RWPE2 (cell line): ENCODE results near the gene FBP2.
"Not testable (repeated sequence)": the region's sequence is repeated elsewhere in the genome, so short reads cannot be mapped to it uniquely, and the experiment has no call there.

ENCODE experiments used
- ATAC-seq: fragments of 200-7000 bp; cut with Tn5 transposase; 3 replicates; pipeline ENCODE4 v1.9.1; 2021; ENCODE audit warnings: low read depth
- DNase-seq: peaks from one replicate; pipeline ENCODE4 v3.0.0-alpha.2; 2020; ENCODE audit warnings: low spot score
- H3K27ac ChIP-seq: fragments of 450-650 bp; 2 replicates; pipeline ENCODE4 v1.5.1; 2017; ENCODE audit warnings: mild to moderate bottlenecking; ENCODE audit not compliant: poor library complexity, severe bottlenecking
- H3K27me3 ChIP-seq: fragments of 250-450 bp; sonication (Bioruptor Pico); 2 replicates; pipeline ENCODE4 v1.5.1; 2021; ENCODE audit warnings: mild to moderate bottlenecking, moderate library complexity; ENCODE audit not compliant: insufficient read depth, poor library complexity, severe bottlenecking
- H3K36me3 ChIP-seq: fragments of 250-450 bp; sonication (Bioruptor Pico); 2 replicates; pipeline ENCODE4 v1.5.1; 2020; ENCODE audit warnings: low read depth, mild to moderate bottlenecking, moderate library complexity
- H3K4me1 ChIP-seq: fragments of 250-450 bp; sonication (Bioruptor Pico); 2 replicates; pipeline ENCODE4 v1.5.1; 2021; ENCODE audit warnings: mild to moderate bottlenecking, moderate library complexity; ENCODE audit not compliant: insufficient read depth, poor library complexity, severe bottlenecking
- H3K4me3 ChIP-seq: fragments of 250-450 bp; sonication (Bioruptor Pico); 2 replicates; pipeline ENCODE4 v1.5.1; 2021; ENCODE audit warnings: mild to moderate bottlenecking, moderate library complexity; ENCODE audit not compliant: severe bottlenecking
- H3K9me3 ChIP-seq: fragments of 250-450 bp; sonication (Bioruptor Pico); 2 replicates; pipeline ENCODE4 v1.5.1; 2021; ENCODE audit warnings: mild to moderate bottlenecking, moderate library complexity; ENCODE audit not compliant: severe bottlenecking
- TF ChIP-seq, protein P1 (sequence below): fragments of 450-650 bp; IDR thresholded peaks from one replicate; pipeline ENCODE4 v1.5.1; 2017; ENCODE audit warnings: mild to moderate bottlenecking, moderate library complexity; ENCODE audit not compliant: poor library complexity, severe bottlenecking

The FBP2 gene

DNA sequence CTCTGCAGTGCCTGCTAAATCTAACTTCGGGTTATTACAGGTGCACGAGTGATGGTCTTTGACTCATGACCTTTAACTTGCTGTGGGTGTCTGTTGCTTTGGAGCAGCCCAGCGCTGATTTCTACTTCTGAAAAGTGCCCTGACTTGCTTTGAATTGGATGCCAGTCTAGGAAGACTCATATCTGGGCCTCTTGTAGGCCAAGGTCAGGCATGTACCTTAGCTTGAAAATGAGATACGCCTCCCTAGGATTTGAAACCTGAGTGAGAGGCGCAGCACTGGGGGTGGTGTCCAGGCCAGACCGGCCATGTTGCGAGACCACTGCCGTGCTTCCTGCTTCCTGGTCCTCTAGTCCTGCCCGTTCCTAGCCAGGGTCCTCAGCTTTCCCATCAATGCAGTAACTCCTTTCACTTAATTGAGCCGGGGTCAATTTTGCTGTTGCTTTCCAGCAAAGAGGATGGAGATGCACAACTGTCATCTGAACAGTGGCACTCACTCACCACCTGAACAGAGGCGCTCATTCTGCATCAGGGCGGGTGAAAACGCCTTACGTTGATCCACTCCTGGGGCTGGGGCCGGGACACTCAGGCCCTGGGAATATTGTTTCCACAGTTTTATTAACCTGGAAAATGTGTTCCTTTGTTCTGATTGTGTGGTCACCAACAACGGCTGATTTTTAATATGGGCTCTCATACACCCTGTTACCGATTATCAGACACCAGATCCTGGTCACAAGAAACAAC, 24.5 kb downstream of the FBP2 start:
- no peaks in the 10 kb centered on the region for H3K36me3 ChIP-seq
- DNase-seq (no peak), ATAC-seq (no peak)
- peaks cover 3% of the 10 kb centered on the region for H3K27me3 ChIP-seq
- H3K27ac ChIP-seq = no peak overlapping the region
- no peak overlapping the region for H3K4me3 ChIP-seq
- H3K4me1 ChIP-seq = no peaks in the 10 kb centered on the region
- TF ChIP-seq, protein P1, sequence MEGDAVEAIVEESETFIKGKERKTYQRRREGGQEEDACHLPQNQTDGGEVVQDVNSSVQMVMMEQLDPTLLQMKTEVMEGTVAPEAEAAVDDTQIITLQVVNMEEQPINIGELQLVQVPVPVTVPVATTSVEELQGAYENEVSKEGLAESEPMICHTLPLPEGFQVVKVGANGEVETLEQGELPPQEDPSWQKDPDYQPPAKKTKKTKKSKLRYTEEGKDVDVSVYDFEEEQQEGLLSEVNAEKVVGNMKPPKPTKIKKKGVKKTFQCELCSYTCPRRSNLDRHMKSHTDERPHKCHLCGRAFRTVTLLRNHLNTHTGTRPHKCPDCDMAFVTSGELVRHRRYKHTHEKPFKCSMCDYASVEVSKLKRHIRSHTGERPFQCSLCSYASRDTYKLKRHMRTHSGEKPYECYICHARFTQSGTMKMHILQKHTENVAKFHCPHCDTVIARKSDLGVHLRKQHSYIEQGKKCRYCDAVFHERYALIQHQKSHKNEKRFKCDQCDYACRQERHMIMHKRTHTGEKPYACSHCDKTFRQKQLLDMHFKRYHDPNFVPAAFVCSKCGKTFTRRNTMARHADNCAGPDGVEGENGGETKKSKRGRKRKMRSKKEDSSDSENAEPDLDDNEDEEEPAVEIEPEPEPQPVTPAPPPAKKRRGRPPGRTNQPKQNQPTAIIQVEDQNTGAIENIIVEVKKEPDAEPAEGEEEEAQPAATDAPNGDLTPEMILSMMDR = no peak
- no peaks in the 10 kb centered on the region for H3K9me3 ChIP-seq

DNA sequence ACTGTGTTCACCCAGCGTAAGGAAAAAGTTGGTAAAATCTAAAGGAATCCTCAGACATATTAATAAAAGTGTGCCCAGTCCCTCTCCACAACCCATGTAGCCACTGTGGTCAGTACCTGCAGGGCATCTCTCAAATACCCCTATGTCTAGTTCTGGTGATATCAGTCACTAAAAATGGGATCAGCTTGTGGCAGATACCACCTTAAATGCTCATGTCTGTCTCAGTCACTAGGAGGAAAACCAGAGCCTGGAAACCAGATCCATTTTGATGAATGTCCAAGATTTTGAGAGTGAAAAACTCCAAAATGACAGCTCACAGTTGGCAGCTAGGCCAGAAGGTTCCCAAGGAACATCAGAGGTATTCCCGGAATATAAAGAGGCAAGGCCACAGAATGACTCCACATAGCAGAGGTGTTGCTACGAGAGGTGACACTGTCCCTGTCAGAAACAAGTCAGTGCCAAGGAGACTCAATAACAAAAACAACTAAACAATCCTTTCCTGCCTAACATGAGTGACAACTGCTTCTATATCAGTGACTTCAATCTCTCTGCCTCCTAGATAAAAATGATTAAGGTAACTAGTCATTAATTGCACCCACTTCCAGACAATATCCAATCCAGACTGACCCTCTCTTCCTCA, 25.3 kb downstream of the FBP2 start:
- TF ChIP-seq, protein P1 = no peak
- no peak for DNase-seq
- Histone ChIP-seq H3K4me3 (no peak overlapping the region), H3K9me3 (no peaks in the 10 kb centered on the region), H3K27ac (no peak overlapping the region), H3K4me1 (no peaks in the 10 kb centered on the region), H3K36me3 (no peaks in the 10 kb centered on the region), H3K27me3 (no peaks in the 10 kb centered on the region)
- no peak for ATAC-seq

DNA sequence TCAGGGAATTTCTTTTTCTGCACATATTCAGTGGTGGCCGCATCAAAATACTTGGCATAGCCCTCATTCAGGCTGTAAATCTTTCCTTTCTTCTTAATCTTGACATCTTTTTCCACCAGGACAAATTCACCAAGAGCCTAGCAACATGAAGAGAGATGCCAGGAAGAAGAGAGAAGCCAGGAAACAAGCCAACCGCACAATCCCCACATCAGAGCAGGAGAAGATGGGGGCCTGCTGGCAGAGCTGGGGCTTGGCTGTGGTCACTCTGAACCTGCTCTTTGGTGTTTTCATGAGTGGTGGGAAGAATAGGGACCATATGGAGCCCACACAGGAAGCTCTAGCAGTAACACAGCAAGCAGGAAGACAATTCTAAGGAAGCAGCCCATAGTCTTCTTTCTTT, 26.4 kb downstream of the FBP2 start:
- H3K4me1 ChIP-seq = no peaks in the 10 kb centered on the region
- no peaks in the 10 kb centered on the region for H3K27me3 ChIP-seq
- no peak for ATAC-seq
- no peak overlapping the region for H3K4me3 ChIP-seq
- H3K36me3 ChIP-seq = no peaks in the 10 kb centered on the region
- TF ChIP-seq, protein P1 = no peak
- DNase-seq = no peak
- H3K9me3 ChIP-seq = no peaks in the 10 kb centered on the region
- H3K27ac ChIP-seq = no peak overlapping the region

DNA sequence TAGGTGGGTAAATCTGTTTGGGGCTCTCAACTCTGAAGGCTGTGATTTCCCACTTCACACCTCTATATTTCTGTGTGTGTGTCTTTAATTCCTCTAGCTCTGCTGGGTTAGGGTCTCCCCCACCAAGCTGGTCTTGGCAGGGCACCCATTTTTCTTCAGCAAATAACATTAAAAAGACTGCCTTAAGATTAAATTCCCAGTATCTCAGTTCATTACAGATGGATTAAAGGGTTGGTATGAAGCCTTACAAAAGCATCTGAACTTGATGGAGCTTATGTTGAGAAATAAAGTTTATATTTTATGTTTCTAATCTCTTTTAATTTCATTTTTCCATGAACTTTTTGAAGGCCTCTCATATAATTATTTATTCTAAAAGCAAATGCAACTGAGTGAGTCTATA, 27.1 kb downstream of the FBP2 start:
- H3K9me3 ChIP-seq = no peaks in the 10 kb centered on the region
- DNase-seq (no peak), ATAC-seq (no peak)
- H3K4me3 ChIP-seq = no peak overlapping the region
- no peaks in the 10 kb centered on the region for H3K4me1 ChIP-seq
- no peak overlapping the region for H3K27ac ChIP-seq
- no peaks in the 10 kb centered on the region for H3K27me3 ChIP-seq
- no peaks in the 10 kb centered on the region for H3K36me3 ChIP-seq
- TF ChIP-seq, protein P1 = no peak

DNA sequence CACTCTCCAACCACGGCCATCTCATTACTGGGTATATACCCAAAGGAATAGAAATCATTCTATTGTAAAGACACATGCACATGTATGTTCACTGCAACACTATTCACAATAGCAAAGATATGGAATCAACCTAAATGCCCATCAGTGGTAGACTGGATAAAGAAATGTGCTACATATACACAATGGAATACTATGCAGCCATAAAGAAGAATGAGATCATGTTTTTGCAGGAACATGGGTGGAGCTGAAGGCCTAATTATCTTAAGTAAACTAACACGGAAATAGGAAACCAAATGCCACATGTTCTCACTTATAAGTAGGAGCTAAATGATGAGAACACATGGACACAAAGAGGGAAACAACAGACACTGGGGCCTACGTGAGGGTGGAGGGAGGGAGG, 29.3 kb downstream of the FBP2 start:
- H3K4me3 ChIP-seq, ATAC-seq, H3K9me3 ChIP-seq, H3K27me3 ChIP-seq, H3K4me1 ChIP-seq, H3K27ac ChIP-seq, DNase-seq, H3K36me3 ChIP-seq: not testable (repeated sequence)
